Progenitor cell of endocrine pancreas (in vitro differentiated cells): ENCODE data around the gene SH3GL1. TPM values are rescaled to one million over a fixed set of nuclear protein-coding genes. Genes with fewer than 3 reads are reported as not detected.
A peak's percentile ranks its signal among the peaks of the same experiment; 100 is the strongest.

Experiments
- DNase-seq: peaks from one replicate; pipeline ENCODE4 v3.0.0; 2021; ENCODE audit warnings: low spot score; ENCODE audit not compliant: unreplicated experiment
- H3K27ac Mint-ChIP-seq: 2 replicates; pipeline ENCODE4 v1.8.0; 2021; ENCODE audit warnings: mild to moderate bottlenecking, moderate library complexity, mixed read lengths
- H3K27me3 Mint-ChIP-seq: 2 replicates; pipeline ENCODE4 v1.8.0; 2021; ENCODE audit warnings: mixed read lengths
- H3K36me3 Mint-ChIP-seq: 2 replicates; pipeline ENCODE4 v1.8.0; 2022; ENCODE audit warnings: mixed read lengths; ENCODE audit not compliant: insufficient read depth
- H3K4me1 Mint-ChIP-seq: 2 replicates; pipeline ENCODE4 v1.8.0; 2021; ENCODE audit warnings: low read depth, mixed read lengths
- H3K4me3 Mint-ChIP-seq: 2 replicates; pipeline ENCODE4 v1.8.0; 2021; ENCODE audit warnings: low read depth, mild to moderate bottlenecking, moderate library complexity, mixed read lengths
- H3K9me3 Mint-ChIP-seq: 2 replicates; pipeline ENCODE4 v1.8.0; 2021; ENCODE audit warnings: low read depth, mixed read lengths
- microRNA-seq: library from miRNA; unstranded; fragments of <30 nt; microRNA quantifications from one replicate; pipeline ENCODE4 v1.1.0, GENCODE V29; 2020; ENCODE audit warnings: borderline number of aligned reads; ENCODE audit not compliant: unreplicated experiment
- total RNA-seq: library from RNA; stranded (reverse); gene quantifications from 2 replicates; pipeline ENCODE4 v1.2.1, GENCODE V29; 2021
- TF ChIP-seq, protein P1 (sequence below): fragments of 200-600 bp; sonication (generic); IDR thresholded peaks from one replicate; pipeline ENCODE4 v1.5.0; 2021; ENCODE audit warnings: antibody characterized with exemption, mild to moderate bottlenecking; ENCODE audit not compliant: unreplicated experiment

The SH3GL1 gene
- total RNA-seq, 1 donor from 2014 or later: 55.6 TPM

- H3K36me3 Mint-ChIP-seq: peaks cover 26% of the 10 kb centered on the region
- DNase-seq: no peak
These were observed 81.9 kb downstream of the SH3GL1 start for GRCh38 chr19:4318460-4318859.

DNA sequence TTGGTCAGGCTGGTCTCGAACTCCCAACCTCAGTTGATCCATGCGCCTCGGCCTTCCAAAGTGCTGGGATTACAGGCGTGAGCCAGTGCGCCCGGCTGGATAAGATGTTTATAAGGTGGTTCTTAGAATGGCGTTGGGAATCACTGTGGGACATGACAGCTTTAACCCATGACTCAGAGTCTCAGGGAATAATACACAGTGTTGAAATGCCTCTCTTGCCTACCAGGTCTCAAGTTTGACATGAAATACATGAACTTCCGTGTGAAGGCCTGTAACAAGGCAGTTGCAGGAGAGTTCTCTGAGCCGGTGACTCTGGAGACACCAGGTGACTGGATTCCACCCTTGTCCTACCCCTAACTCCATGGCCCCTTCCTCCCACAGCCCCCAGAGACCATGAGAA is 83.4 kb downstream of the SH3GL1 start:
- H3K4me3 Mint-ChIP-seq: no peak overlapping the region
- DNase-seq: no peak
- no peak overlapping the region for H3K27ac Mint-ChIP-seq
- TF ChIP-seq, protein P1, sequence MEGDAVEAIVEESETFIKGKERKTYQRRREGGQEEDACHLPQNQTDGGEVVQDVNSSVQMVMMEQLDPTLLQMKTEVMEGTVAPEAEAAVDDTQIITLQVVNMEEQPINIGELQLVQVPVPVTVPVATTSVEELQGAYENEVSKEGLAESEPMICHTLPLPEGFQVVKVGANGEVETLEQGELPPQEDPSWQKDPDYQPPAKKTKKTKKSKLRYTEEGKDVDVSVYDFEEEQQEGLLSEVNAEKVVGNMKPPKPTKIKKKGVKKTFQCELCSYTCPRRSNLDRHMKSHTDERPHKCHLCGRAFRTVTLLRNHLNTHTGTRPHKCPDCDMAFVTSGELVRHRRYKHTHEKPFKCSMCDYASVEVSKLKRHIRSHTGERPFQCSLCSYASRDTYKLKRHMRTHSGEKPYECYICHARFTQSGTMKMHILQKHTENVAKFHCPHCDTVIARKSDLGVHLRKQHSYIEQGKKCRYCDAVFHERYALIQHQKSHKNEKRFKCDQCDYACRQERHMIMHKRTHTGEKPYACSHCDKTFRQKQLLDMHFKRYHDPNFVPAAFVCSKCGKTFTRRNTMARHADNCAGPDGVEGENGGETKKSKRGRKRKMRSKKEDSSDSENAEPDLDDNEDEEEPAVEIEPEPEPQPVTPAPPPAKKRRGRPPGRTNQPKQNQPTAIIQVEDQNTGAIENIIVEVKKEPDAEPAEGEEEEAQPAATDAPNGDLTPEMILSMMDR: no peak
- no peaks in the 10 kb centered on the region for H3K27me3 Mint-ChIP-seq
- no peaks in the 10 kb centered on the region for H3K4me1 Mint-ChIP-seq
- H3K9me3 Mint-ChIP-seq: peaks cover 20% of the 10 kb centered on the region
- peaks cover 23% of the 10 kb centered on the region for H3K36me3 Mint-ChIP-seq

More at GRCh38 chr19:4318460-4318859, 81.9 kb downstream of the SH3GL1 start:
- H3K27ac Mint-ChIP-seq: no peak overlapping the region
- H3K27me3 Mint-ChIP-seq: no peaks in the 10 kb centered on the region
- H3K4me3 Mint-ChIP-seq: no peak overlapping the region
- TF ChIP-seq, protein P1: no peak
- H3K9me3 Mint-ChIP-seq: peaks cover 20% of the 10 kb centered on the region
- no peaks in the 10 kb centered on the region for H3K4me1 Mint-ChIP-seq

- DNase-seq: no peak
- Mint-ChIP-seq H3K9me3 (peaks cover 5% of the 10 kb centered on the region), H3K27ac (no peak overlapping the region), H3K4me1 (no peaks in the 10 kb centered on the region), H3K36me3 (peaks cover 10% of the 10 kb centered on the region), H3K4me3 (no peak overlapping the region), H3K27me3 (no peaks in the 10 kb centered on the region)
- TF ChIP-seq, protein P1: no peak
These were observed 86.4 kb downstream of the SH3GL1 start for GRCh38 chr19:4313847-4314490.

Small RNA genes lying within 50 kb of the gene (microRNA-seq; reads per million reads assigned to microRNA genes)
- gene MIR4746: 16.7 reads per million, percentile 27 among the genes with 10 or more reads in this experiment

Other genes with a start within 250 kb of the SH3GL1 start
- gene CREB3L3, start 246.9 kb downstream of the SH3GL1 start, total RNA-seq: 2.4 and 2.9 TPM in 2 replicates
- 33.2 and 35.1 TPM in 2 replicates for gene SIRT6, start 218.0 kb downstream of the SH3GL1 start, total RNA-seq
- 0.89 and 1.6 TPM in 2 replicates for gene ANKRD24, start 217.9 kb downstream of the SH3GL1 start, total RNA-seq
- gene EBI3, start 171.0 kb downstream of the SH3GL1 start, total RNA-seq: not detected in 2 replicates
- 22.4 and 23.9 TPM in 2 replicates for gene YJU2, start 153.5 kb downstream of the SH3GL1 start, total RNA-seq
- gene SHD, start 121.3 kb downstream of the SH3GL1 start, total RNA-seq: 0.74 and 0.82 TPM in 2 replicates
- gene TMIGD2, start 98.2 kb downstream of the SH3GL1 start, total RNA-seq: not detected in 2 replicates
- 22.2 and 25.1 TPM in 2 replicates for gene FSD1, start 95.9 kb downstream of the SH3GL1 start, total RNA-seq
- gene STAP2, start 61.7 kb downstream of the SH3GL1 start, total RNA-seq: 35.6 and 41.0 TPM in 2 replicates
- gene MPND, start 57.0 kb downstream of the SH3GL1 start, total RNA-seq: 62.2 and 64.2 TPM in 2 replicates
- gene CHAF1A, start 2.1 kb upstream of the SH3GL1 start, total RNA-seq: 41.8 and 48.2 TPM in 2 replicates
- 57.2 and 61.8 TPM in 2 replicates for gene UBXN6, start 57.2 kb upstream of the SH3GL1 start, total RNA-seq
- gene HDGFL2, start 71.8 kb upstream of the SH3GL1 start, total RNA-seq: 92.6 and 94.2 TPM in 2 replicates
- gene PLIN4, start 117.9 kb upstream of the SH3GL1 start, total RNA-seq: 0.93 and 1.3 TPM in 2 replicates
- 5.7 and 8.1 TPM in 2 replicates for gene PLIN5, start 134.7 kb upstream of the SH3GL1 start, total RNA-seq
- gene LRG1, start 139.5 kb upstream of the SH3GL1 start, total RNA-seq: 0.34 and 0.51 TPM in 2 replicates
- 26.6 and 28.3 TPM in 2 replicates for gene SEMA6B, start 159.1 kb upstream of the SH3GL1 start, total RNA-seq
- gene TNFAIP8L1, start 239.0 kb upstream of the SH3GL1 start, total RNA-seq: 7.3 and 8.5 TPM in 2 replicates